GM12875 (cell line): ENCODE data around the gene SKP1.

ENCODE experiments used
- H3K4me3 ChIP-seq: one replicate; pipeline ENCODE4 v1.5.1; 2011; ENCODE audit warnings: low read depth, low read length, control low read depth
- TF ChIP-seq, protein P1 (sequence below): IDR thresholded peaks from 2 replicates; pipeline ENCODE4 v1.5.1; 2011; ENCODE audit warnings: low read depth, mild to moderate bottlenecking, control low read depth, inconsistent platforms, low read length, moderate library complexity, borderline replicate concordance; ENCODE audit not compliant: insufficient read depth

SKP1 gene

DNA sequence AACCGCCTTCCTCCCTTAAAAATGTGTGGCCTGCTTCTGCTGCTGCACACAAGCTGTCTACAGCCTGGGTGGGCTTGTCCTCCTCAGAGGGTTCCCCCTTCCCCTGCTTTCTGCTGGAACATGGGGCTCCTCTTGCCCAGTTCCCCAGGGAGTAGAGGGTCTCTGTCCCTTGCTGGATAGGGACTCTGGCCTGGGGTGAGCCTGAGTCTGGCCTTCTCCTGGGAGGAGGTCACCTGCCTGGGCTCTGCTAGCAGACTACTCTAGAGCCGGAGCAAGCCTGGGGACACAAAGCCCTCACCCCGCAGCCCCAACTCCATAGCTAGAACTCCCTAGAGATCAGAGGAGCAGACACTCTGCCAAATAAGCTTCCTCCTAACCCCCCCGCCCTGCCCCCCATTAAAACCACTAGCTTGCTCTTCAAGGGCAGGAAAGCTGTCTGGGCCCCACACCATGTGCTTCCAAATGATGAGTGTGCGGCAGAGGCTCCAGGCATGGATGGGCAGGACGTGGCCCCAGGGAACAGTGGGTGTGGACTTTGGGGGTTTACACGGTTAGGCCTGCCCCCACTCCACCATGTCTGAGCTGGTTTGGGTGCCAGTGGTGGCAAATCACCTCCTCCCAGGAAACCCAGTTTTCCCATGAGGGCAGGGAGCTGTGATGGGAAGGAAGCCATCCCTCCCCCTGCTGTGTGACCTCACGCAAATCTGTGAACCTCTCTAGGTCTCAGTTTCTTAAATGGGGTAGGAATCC lies 52.3 kb downstream of the SKP1 start:
- H3K4me3 ChIP-seq = no peak overlapping the region
- TF ChIP-seq, protein P1, sequence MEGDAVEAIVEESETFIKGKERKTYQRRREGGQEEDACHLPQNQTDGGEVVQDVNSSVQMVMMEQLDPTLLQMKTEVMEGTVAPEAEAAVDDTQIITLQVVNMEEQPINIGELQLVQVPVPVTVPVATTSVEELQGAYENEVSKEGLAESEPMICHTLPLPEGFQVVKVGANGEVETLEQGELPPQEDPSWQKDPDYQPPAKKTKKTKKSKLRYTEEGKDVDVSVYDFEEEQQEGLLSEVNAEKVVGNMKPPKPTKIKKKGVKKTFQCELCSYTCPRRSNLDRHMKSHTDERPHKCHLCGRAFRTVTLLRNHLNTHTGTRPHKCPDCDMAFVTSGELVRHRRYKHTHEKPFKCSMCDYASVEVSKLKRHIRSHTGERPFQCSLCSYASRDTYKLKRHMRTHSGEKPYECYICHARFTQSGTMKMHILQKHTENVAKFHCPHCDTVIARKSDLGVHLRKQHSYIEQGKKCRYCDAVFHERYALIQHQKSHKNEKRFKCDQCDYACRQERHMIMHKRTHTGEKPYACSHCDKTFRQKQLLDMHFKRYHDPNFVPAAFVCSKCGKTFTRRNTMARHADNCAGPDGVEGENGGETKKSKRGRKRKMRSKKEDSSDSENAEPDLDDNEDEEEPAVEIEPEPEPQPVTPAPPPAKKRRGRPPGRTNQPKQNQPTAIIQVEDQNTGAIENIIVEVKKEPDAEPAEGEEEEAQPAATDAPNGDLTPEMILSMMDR = no peak

DNA sequence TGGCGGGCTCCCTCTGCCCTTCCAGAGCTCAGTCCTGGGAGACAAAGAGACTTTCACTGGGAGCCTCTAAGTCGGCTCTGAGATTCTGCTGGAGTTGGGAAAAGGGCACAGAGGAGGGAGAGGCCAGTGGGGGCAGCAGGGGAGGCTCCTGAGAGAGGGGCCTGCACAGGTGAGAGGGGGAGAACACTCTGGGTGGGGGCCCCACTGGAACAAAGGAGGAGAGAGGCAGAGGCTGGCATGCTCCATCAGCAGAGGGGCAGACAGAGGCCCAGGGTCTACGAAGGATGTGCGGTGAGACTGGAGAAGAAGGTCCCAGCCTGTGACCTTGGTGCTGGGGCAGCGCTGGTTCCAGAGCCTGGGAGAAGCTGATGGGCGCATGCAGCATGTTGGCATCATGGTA lies 53.4 kb downstream of the SKP1 start:
- no peak overlapping the region for H3K4me3 ChIP-seq
- TF ChIP-seq, protein P1 = no peak

DNA sequence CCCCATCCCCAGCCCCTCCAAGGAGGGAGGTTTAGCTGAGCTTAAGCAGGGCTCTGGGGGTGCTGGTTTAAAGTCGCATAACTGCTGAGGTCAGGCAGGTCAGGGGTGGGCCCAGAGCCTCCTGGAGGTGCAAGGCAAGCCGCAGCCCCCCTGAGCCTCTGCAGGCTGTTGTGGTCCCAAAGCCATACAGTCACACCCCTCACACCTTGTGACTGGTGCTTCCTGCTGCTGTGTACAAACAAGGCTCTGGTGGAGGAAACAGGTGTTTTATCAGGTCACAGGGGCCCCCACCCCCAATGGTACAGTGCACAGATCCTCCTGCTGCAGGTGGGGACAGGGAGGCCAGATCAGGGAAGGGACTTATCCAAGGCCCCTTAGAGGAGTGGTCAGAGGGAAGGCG lies 54.2 kb downstream of the SKP1 start:
- no peak overlapping the region for H3K4me3 ChIP-seq
- TF ChIP-seq, protein P1 = no peak

GRCh38 chr5:134120386-134121138 lies 56.2 kb downstream of the SKP1 start:
- TF ChIP-seq, protein P1 = no peak
- no peak overlapping the region for H3K4me3 ChIP-seq

DNA sequence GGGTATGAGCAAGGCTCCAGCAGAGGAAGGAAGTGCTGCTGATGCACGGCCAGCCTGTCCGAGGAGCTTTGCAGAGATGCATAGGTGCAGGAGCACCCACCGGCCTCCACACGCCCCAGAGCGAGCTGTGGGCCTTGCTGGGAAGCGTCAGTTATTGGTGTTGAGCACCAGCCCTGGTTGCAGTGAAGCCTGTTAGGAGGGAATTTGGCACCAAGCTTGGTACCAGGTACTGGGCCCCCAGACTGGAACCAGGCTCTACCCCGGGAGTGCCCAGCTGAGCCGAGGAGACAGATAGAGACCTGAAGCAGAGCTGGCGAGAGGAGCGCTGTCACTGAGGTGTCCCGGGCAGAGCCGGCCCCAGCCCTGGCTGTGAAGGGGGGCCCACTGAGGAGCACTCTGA lies 57.0 kb downstream of the SKP1 start:
- TF ChIP-seq, protein P1 = no peak
- no peak overlapping the region for H3K4me3 ChIP-seq

- TF ChIP-seq, protein P1 = no peak
- H3K4me3 ChIP-seq = no peak overlapping the region
Measured at GRCh38 chr5:134118212-134118835, 58.4 kb downstream of the SKP1 start.
